SH-SY5Y (cell line): ENCODE results near the gene RAB11FIP4.

Experiments
- GATA2 ChIP-seq: IDR thresholded peaks from 2 replicates; pipeline ENCODE4 v1.6.1; 2011; ENCODE audit warnings: mild to moderate bottlenecking, low read depth, low read length
- GATA3 ChIP-seq: IDR thresholded peaks from 2 replicates; pipeline ENCODE4 v1.6.1; 2011; ENCODE audit warnings: low read depth, mild to moderate bottlenecking, low read length, moderate library complexity

- TF ChIP-seq GATA2 (no peak), GATA3 (no peak)
Observed at GRCh38 chr17:31490671-31491375, 99.3 kb downstream of the RAB11FIP4 start.
